Testis (tissue), 3 donors: ENCODE measurements around the gene RP9. TPM values are rescaled to one million over a fixed set of nuclear protein-coding genes. Genes with fewer than 3 reads are reported as not detected.

Source experiments
- DNase-seq: peaks from one replicate; pipeline ENCODE4 v3.0.0-alpha.2; 2019
- H3K27ac ChIP-seq, 2 donors: fragments of 200-600 bp; sonication (generic); one replicate each; pipeline ENCODE4 v1.5.1; 2019
- H3K27me3 ChIP-seq: fragments of 200-600 bp; sonication (generic); one replicate; pipeline ENCODE4 v1.5.1; 2019
- H3K36me3 ChIP-seq: fragments of 200-600 bp; sonication (generic); one replicate; pipeline ENCODE4 v1.5.1; 2017; ENCODE audit warnings: low read depth; ENCODE audit errors: missing control alignments
- H3K4me1 ChIP-seq: fragments of 200-600 bp; sonication (generic); one replicate; pipeline ENCODE4 v1.5.1; 2019
- H3K4me3 ChIP-seq, 2 donors: fragments of 200-600 bp; sonication (generic); one replicate each; pipeline ENCODE4 v1.5.1; 2017 to 2019
- H3K9me3 ChIP-seq: fragments of 200-600 bp; sonication (generic); one replicate; pipeline ENCODE4 v1.5.1; 2017
- CTCF ChIP-seq, 3 experiments: fragments of 450-650 bp in 2 of 3; fragments of 200-600 bp in 1 of 3; sonication (generic) in 1 of 3; IDR thresholded peaks; one replicate each; pipeline ENCODE4 v1.5.1; 2016 to 2019; ENCODE audit warnings: antibody characterized with exemption in 3 of 3, mild to moderate bottlenecking in 2 of 3, moderate library complexity in 1 of 3
- POLR2A ChIP-seq: fragments of 450-650 bp; IDR thresholded peaks from one replicate; pipeline ENCODE4 v1.6.1; 2017; ENCODE audit warnings: antibody characterized with exemption, mild to moderate bottlenecking, moderate library complexity
- WGBS, 2 donors: methylation state at CpG; one replicate each; pipeline ENCODE4 v1.1.5; 2018; 5-methylcytosine and 5-hydroxymethylcytosine counted together
- intact Hi-C: fragments of 100-400 bp; cut with DNase I; formaldehyde crosslinking; loops from one replicate; pipeline ENCODE4 v1.15.1; 2023; ENCODE audit warnings: low total_unique reads
- polyA plus RNA-seq: library from polyadenylated mRNA; stranded (reverse); fragments of 350-450 nt; fragmentation: Illumina TruSeq; extraction: RNeasy Lipid Tissue Mini Kit (QIAGEN cat#74804); gene quantifications from one replicate; pipeline ENCODE4 v1.2.3, GENCODE V29; 2014; ENCODE audit warnings: low read depth, low replicate concordance; ENCODE audit not compliant: insufficient read depth
- total RNA-seq, 2 donors: library from RNA; depleted of rRNA; stranded (reverse); fragments of >200 nt; gene quantifications; one replicate each; pipeline ENCODE4 v1.2.3, GENCODE V29; 2016

Gene RP9
- total and polyA plus RNA-seq, 3 donors from 2014 or later = 17.9 to 29.2 (median 28.2) TPM

GRCh38 chr7:33155811-33156210, 46.6 kb upstream of the RP9 start:
- Histone ChIP-seq H3K9me3 (no peaks in the 10 kb centered on the region), H3K36me3 (no peaks in the 10 kb centered on the region), H3K27ac (no peak overlapping the region), H3K27me3 (no peaks in the 10 kb centered on the region), H3K4me1 (no peaks in the 10 kb centered on the region), H3K4me3 (no peak overlapping the region)
- 92 to 97% methylated on average over 2 of the region's 2 CpGs for WGBS, 2 donors
- intact Hi-C loops = no loop called here
- no peak for DNase-seq
- TF ChIP-seq POLR2A = no peak

- TF ChIP-seq CTCF (IDR thresholded peaks at IDR 0.05) (no peak), POLR2A (no peak)
- WGBS, 2 donors = 88 to 90% methylated on average over 3 of the region's 3 CpGs
- Histone ChIP-seq H3K27me3 (no peaks in the 10 kb centered on the region), H3K4me1 (no peaks in the 10 kb centered on the region), H3K36me3 (no peaks in the 10 kb centered on the region), H3K9me3 (no peaks in the 10 kb centered on the region), H3K4me3 (no peak overlapping the region), H3K27ac (no peak overlapping the region)
- intact Hi-C loops = no loop called here
- no peak for DNase-seq
Measured at GRCh38 chr7:33152087-33152486, 42.9 kb upstream of the RP9 start.

GRCh38 chr7:33145156-33145555, 36.0 kb upstream of the RP9 start:
- intact Hi-C loops = no loop called here
- TF ChIP-seq CTCF (IDR thresholded peaks at IDR 0.05) = no peak
- TF ChIP-seq POLR2A = no peak
- H3K36me3 ChIP-seq = no peaks in the 10 kb centered on the region
- no peak for DNase-seq
- no peaks in the 10 kb centered on the region for H3K9me3 ChIP-seq
- H3K27me3 ChIP-seq = no peaks in the 10 kb centered on the region
- H3K4me1 ChIP-seq = no peaks in the 10 kb centered on the region
- WGBS, 2 donors = 90% methylated on average over 5 of the region's 5 CpGs
- no peak overlapping the region for H3K27ac ChIP-seq
- H3K4me3 ChIP-seq = no peak overlapping the region

- 71 to 75% methylated on average over 4 of the region's 4 CpGs for WGBS, 2 donors
- H3K4me3 ChIP-seq = no peak overlapping the region
- TF ChIP-seq POLR2A (no peak), CTCF (IDR thresholded peaks at IDR 0.05) (no peak)
- H3K27ac ChIP-seq = no peak overlapping the region
- no peaks in the 10 kb centered on the region for H3K27me3 ChIP-seq
- no peaks in the 10 kb centered on the region for H3K36me3 ChIP-seq
- no peaks in the 10 kb centered on the region for H3K4me1 ChIP-seq
- no peaks in the 10 kb centered on the region for H3K9me3 ChIP-seq
- DNase-seq = no peak
- intact Hi-C loops = no loop called here
Measured at GRCh38 chr7:33143996-33144718, 35.0 kb upstream of the RP9 start.

- intact Hi-C loops = no loop called here
- TF ChIP-seq POLR2A (no peak), CTCF (IDR thresholded peaks at IDR 0.05) (no peak)
- H3K27ac ChIP-seq = no peak overlapping the region
- H3K9me3 ChIP-seq = no peaks in the 10 kb centered on the region
- H3K27me3 ChIP-seq = no peaks in the 10 kb centered on the region
- 86 to 97% methylated on average over 1 of the region's 1 CpG for WGBS, 2 donors
- H3K4me1 ChIP-seq = no peaks in the 10 kb centered on the region
- H3K4me3 ChIP-seq = no peak overlapping the region
- no peaks in the 10 kb centered on the region for H3K36me3 ChIP-seq
- DNase-seq = no peak
Measured at GRCh38 chr7:33142585-33142984, 33.4 kb upstream of the RP9 start.
